Stomach (tissue), 4 donors: ENCODE data around the gene ACD.

ENCODE experiments used
- CTCF ChIP-seq, 7 experiments: fragments of 450-650 bp in 4 of 7; fragments of 200-600 bp in 3 of 7; sonication (generic) in 3 of 7; IDR thresholded peaks; one replicate each; pipeline ENCODE4 v1.5.1; 2016 to 2019; ENCODE audit warnings: antibody characterized with exemption in 7 of 7, control low read depth in 2 of 7, mild to moderate bottlenecking in 1 of 7
- EP300 ChIP-seq: sonication (generic); formaldehyde crosslinking; IDR thresholded peaks from one replicate; pipeline ENCODE4 v1.6.1; 2017; ENCODE audit warnings: antibody characterized with exemption
- POLR2A ChIP-seq, 4 donors: fragments of 450-650 bp; IDR thresholded peaks; one replicate each; pipeline ENCODE4 v1.6.1; 2016; ENCODE audit warnings: antibody characterized with exemption in 4 of 4, control low read depth in 2 of 4, mild to moderate bottlenecking in 1 of 4, moderate library complexity in 1 of 4
- POLR2AphosphoS5 ChIP-seq, 3 donors: sonication (generic); formaldehyde crosslinking; IDR thresholded peaks; one replicate each; pipeline ENCODE4 v1.6.1; 2016; ENCODE audit warnings: antibody characterized with exemption in 3 of 3

GRCh38 chr16:67653128-67653788 lies 6.8 kb downstream of the ACD start:
- no peak for TF ChIP-seq POLR2A (IDR thresholded peaks at IDR 0.05)
- TF ChIP-seq POLR2AphosphoS5 (IDR thresholded peaks at IDR 0.05) = no peak
- TF ChIP-seq CTCF (IDR thresholded peaks at IDR 0.05) = peak in 1 of 7 experiments; percentile 32
- TF ChIP-seq EP300 = no peak
